Mucosa of rectum (tissue), 2 donors: ENCODE measurements around the gene NTMT1.

Source experiments
- H3K27ac ChIP-seq, 2 donors: one replicate each; pipeline ENCODE4 v1.7.0; 2013; ENCODE audit warnings: inconsistent platforms in 2 of 2, low read depth in 2 of 2, low read length in 2 of 2
- H3K27me3 ChIP-seq, 2 donors: one replicate each; pipeline ENCODE4 v1.7.0; 2013; ENCODE audit warnings: low read length in 2 of 2; ENCODE audit not compliant: control insufficient read depth in 2 of 2, insufficient read depth in 2 of 2
- H3K36me3 ChIP-seq, 2 donors: one replicate each; pipeline ENCODE4 v1.7.0; 2013; ENCODE audit warnings: low read length in 2 of 2; ENCODE audit not compliant: control insufficient read depth in 2 of 2, insufficient read depth in 2 of 2
- H3K4me1 ChIP-seq, 2 donors: one replicate each; pipeline ENCODE4 v1.7.0; 2013; ENCODE audit warnings: low read length in 2 of 2, mild to moderate bottlenecking in 1 of 2; ENCODE audit not compliant: control insufficient read depth in 2 of 2, insufficient read depth in 2 of 2
- H3K4me3 ChIP-seq, 2 donors: one replicate each; pipeline ENCODE4 v1.7.0; 2013; ENCODE audit warnings: low read length in 2 of 2
- H3K9ac ChIP-seq, 2 donors: one replicate each; pipeline ENCODE4 v1.7.0; 2013; ENCODE audit warnings: low read length in 2 of 2, low read depth in 1 of 2, mild to moderate bottlenecking in 1 of 2
- H3K9me3 ChIP-seq, 2 donors: one replicate each; pipeline ENCODE4 v1.7.0; 2013; ENCODE audit warnings: low read length in 2 of 2; ENCODE audit not compliant: control insufficient read depth in 2 of 2
- donor health status: healthy.
- donor health status: Normal muscosa, but diverticular disease.

NTMT1 gene

DNA sequence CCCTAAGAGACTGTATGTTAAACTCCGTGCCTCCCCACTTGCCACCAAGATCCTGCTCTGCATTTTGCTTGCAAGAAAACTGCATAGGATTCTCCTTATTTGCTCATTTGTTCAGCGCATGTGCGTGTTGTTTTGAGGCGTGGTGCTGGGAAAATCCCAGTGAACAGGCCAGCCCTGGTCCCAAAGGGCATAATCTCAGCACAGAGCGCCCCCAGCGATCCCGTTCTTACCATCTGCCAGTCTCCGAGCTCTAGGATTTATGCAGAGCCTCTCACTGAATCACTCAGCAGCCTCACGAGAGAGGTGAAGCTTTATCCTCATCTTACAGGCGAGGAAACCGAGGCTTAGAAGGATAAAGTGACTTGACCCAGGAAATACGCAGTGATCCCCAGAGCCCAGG, 51.0 kb downstream of the NTMT1 start:
- no peak overlapping the region for H3K27ac ChIP-seq
- peaks cover 5 to 7% of the 10 kb centered on the region in 2 donors for H3K27me3 ChIP-seq
- H3K4me3 ChIP-seq, result no peak overlapping the region
- no peaks in the 10 kb centered on the region for H3K36me3 ChIP-seq
- H3K9me3 ChIP-seq, result no peaks in the 10 kb centered on the region
- no peaks in the 10 kb centered on the region for H3K4me1 ChIP-seq
- no peak overlapping the region for H3K9ac ChIP-seq

GRCh38 chr9:129677456-129677855, 51.5 kb downstream of the NTMT1 start:
- Histone ChIP-seq H3K36me3 (no peaks in the 10 kb centered on the region), H3K9me3 (no peaks in the 10 kb centered on the region), H3K4me3 (no peak overlapping the region), H3K27me3 (peaks cover 5 to 7% of the 10 kb centered on the region in 2 donors), H3K4me1 (peaks cover 0 to 4% of the 10 kb centered on the region in 2 donors), H3K9ac (no peak overlapping the region), H3K27ac (no peak overlapping the region)

GRCh38 chr9:129678844-129679243, 52.9 kb downstream of the NTMT1 start:
- Histone ChIP-seq H3K9me3 (no peaks in the 10 kb centered on the region), H3K4me3 (no peak overlapping the region), H3K36me3 (no peaks in the 10 kb centered on the region), H3K27ac (no peak overlapping the region), H3K27me3 (peaks cover 5 to 7% of the 10 kb centered on the region in 2 donors), H3K9ac (no peak overlapping the region), H3K4me1 (peaks cover 0 to 4% of the 10 kb centered on the region in 2 donors)

GRCh38 chr9:129679537-129679936, 53.6 kb downstream of the NTMT1 start:
- H3K27me3 ChIP-seq, result peaks cover 5 to 7% of the 10 kb centered on the region in 2 donors
- H3K4me1 ChIP-seq, result peaks cover 0 to 4% of the 10 kb centered on the region in 2 donors
- H3K27ac ChIP-seq, result no peak overlapping the region
- no peak overlapping the region for H3K4me3 ChIP-seq
- no peaks in the 10 kb centered on the region for H3K9me3 ChIP-seq
- H3K9ac ChIP-seq, result no peak overlapping the region
- H3K36me3 ChIP-seq, result no peaks in the 10 kb centered on the region

GRCh38 chr9:129681924-129682323, 56.0 kb downstream of the NTMT1 start:
- H3K27me3 ChIP-seq, result peaks cover 0 to 5% of the 10 kb centered on the region in 2 donors
- H3K36me3 ChIP-seq, result no peaks in the 10 kb centered on the region
- H3K4me1 ChIP-seq, result peaks cover 0 to 4% of the 10 kb centered on the region in 2 donors
- H3K27ac ChIP-seq, result no peak overlapping the region
- no peak overlapping the region for H3K9ac ChIP-seq
- no peaks in the 10 kb centered on the region for H3K9me3 ChIP-seq
- no peak overlapping the region for H3K4me3 ChIP-seq

GRCh38 chr9:129682381-129682780, 56.4 kb downstream of the NTMT1 start:
- Histone ChIP-seq H3K27ac (no peak overlapping the region), H3K9ac (no peak overlapping the region), H3K4me1 (peaks cover 0 to 4% of the 10 kb centered on the region in 2 donors), H3K27me3 (peaks cover 0 to 5% of the 10 kb centered on the region in 2 donors), H3K36me3 (no peaks in the 10 kb centered on the region), H3K4me3 (no peak overlapping the region), H3K9me3 (no peaks in the 10 kb centered on the region)

DNA sequence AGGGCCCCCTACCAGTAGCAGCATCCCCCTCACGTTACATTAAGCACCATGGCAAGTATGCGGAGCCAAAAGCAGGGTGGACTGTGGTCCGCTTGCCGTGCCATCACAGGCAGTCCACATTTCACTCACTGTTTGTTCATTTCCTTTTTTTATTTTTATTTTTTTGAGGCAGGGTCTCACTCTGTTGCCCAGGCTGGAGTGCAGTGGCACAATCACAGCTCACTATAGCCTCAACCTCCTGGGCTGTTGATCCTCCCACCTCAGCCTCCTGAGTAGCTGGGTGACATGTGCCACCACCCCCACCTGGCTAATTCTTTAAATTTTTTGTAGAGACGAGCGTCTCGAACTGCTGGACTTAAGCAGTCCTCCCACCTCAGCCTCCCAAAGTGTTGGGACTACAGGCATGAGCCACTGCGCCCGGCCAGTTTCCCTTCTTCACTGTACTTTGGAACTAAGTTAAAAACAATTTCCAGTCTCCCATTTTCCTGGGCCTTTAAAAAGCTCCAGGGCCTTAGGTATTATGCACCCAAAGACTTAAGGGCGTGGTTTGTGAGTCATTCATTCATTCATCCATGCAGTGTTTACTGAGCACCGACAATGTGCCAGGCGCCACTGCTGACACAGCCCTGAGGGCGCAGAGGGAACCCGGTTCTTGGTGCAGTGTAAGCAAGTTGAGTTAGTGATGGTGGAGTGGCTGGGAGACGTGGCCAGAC, 59.4 kb downstream of the NTMT1 start:
- Histone ChIP-seq H3K4me1 (peaks cover 0 to 4% of the 10 kb centered on the region in 2 donors), H3K27ac (no peak overlapping the region), H3K36me3 (no peaks in the 10 kb centered on the region), H3K9me3 (no peaks in the 10 kb centered on the region), H3K27me3 (no peaks in the 10 kb centered on the region), H3K9ac (no peak overlapping the region), H3K4me3 (no peak overlapping the region)
